CD4-positive, alpha-beta T cell treated with Interferon alpha-2 for 1 hour (primary cell): ENCODE measurements around the gene DYNC1H1.
"Not testable (repeated sequence)": the region's sequence is repeated elsewhere in the genome, so short reads cannot be mapped to it uniquely, and the experiment has no call there.

Source experiments
- DNase-seq, 2 donors: peaks; one replicate each; pipeline ENCODE4 v3.0.0-alpha.2; 2020 to 2022

DYNC1H1 gene

GRCh38 chr14:101965770-101966722, 1.7 kb downstream of the DYNC1H1 start:
- DNase-seq: no peak

- DNase-seq: no peak
Measured at GRCh38 chr14:101966742-101967141, 2.4 kb downstream of the DYNC1H1 start.

DNA sequence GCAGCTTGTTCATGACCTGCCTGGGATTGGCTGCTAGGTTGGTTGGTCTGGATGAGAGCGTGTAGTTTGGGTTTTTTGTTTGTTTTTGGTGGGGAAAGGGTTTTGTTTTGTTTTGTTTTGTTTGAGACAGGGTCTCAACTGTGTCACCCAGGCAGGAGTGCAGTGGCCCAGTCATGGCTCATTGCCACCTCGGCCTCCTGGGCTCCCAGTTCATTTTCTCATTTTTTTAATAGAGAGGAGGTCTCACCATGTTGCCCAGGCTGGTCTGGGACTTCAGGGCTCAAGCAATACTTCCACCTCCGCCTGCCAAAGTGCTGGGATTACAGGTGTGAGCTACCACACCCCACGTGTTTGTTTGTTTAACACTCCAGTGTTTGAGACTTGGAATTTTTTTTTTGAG, 3.8 kb downstream of the DYNC1H1 start:
- DNase-seq: no peak

GRCh38 chr14:101969481-101969880, 5.1 kb downstream of the DYNC1H1 start:
- no peak for DNase-seq

DNA sequence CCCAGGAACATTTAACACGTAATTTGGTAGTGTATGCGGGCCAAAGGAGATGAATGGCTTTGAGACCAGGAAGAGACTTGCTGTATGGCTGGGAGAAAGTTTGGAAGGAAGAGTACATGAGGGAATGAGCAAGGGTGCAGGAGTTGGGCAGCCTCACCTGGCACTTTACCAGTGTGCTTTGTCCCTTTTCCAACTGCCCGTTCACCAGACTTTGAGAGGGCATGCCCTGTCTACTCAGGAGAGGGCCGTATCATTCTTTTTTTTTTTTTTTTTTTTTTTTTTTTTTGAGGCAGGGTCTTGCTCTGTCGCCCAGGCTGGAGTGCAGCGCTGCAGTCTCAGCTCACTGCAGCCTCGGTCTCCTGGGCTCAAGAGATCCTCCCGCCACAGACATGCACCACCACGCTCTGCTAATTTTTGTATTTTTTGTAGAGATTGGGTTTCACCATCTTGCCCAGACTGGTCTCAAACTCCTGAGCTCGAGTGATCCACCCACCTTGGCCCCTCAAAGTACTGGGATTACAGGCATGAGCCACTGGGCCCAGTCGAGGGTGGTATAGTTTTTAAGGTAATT, 6.5 kb downstream of the DYNC1H1 start:
- DNase-seq: no peak

DNA sequence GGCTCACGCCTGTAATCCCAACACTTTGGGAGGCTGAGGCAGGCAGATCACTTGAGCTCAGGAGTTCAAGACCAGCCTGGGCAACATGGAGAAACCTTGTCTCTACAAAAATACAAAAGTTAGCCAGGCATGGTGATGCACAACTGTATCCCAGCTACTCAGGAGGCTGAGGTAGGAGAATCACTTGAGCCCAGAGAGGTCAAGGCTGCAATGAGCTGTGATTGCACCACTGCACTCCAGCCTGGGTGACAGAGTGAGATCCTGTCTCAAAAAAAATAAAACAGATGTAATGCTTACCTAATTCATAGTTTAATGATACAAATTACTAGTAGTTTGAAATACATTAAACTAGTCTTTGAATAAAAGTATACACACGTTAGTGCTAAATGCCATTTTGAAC, 7.1 kb downstream of the DYNC1H1 start:
- not testable (repeated sequence) for DNase-seq

DNA sequence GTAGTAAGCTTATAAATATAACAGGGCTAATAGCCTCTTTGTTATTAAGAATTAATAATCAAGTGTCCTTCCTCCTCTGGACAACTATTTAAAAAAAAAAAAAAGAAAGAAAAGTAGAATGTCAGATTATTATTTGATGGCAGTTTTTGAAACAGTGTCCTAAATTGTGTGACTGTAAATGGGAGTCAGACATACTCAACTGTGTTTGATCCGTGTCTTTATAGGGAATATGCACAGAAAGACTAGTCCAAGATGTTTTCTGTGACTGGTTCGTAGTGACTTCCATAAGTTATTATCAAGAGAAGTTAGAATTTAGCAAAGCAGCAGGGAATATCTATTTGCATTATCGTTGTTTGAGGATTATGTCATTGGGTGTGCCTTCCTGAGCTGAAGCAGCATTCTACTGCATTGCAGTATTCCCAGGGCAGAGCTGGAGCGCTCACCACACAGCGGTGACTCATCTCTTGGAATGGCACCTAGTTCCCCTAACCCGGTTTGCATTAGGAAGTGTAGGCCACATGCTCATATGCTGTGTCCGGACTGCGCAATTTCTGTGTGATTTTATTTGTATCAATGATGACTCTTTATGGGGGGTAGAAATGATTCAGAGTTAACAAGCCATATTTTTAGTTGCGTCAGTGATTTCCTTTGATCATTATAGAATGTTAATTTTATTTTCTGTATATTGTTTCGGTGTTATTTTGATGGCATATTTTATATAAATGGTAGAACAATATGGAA, 7.9 kb downstream of the DYNC1H1 start:
- peak in 1 of 2 donors; percentile 67 for DNase-seq

DNA sequence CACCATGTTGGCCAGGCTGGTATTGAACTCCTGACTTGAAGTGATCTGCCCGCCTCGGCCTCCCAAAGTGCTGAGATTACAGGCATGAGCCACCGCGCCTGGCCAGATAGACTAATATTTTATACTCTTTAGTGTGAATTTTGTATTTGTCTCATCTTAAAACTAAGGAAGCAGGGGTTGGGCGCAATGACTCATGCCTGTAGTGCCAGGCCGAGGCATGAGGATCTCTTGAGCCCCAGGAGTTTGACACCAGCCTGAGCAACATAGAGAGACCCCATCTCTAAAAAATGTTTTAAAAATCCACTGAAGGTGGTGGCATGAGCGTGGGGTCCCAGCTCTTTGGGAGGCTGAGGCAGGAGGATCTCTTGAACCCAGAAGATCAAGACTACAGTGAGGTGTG, 9.0 kb downstream of the DYNC1H1 start:
- DNase-seq: no peak

DNA sequence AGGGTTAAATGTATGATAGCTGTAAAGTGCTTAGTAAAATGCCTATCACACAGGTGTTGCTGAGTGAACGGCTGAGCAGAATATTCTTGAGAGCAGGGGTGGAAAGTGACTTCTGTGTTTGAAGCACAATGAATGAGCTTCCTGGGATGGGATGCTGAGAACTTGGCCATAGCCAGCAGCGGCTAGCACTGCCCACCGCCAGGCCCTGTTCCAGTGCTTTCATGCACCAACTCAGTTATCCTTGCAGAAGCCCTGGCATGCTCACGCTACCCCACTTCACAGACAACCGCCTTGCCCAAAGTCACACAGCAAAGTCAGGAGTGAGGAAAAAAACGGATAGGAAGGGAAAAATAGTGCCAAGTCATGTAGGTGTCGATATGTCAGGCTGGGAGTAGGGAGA, 10.9 kb downstream of the DYNC1H1 start:
- no peak for DNase-seq

DNA sequence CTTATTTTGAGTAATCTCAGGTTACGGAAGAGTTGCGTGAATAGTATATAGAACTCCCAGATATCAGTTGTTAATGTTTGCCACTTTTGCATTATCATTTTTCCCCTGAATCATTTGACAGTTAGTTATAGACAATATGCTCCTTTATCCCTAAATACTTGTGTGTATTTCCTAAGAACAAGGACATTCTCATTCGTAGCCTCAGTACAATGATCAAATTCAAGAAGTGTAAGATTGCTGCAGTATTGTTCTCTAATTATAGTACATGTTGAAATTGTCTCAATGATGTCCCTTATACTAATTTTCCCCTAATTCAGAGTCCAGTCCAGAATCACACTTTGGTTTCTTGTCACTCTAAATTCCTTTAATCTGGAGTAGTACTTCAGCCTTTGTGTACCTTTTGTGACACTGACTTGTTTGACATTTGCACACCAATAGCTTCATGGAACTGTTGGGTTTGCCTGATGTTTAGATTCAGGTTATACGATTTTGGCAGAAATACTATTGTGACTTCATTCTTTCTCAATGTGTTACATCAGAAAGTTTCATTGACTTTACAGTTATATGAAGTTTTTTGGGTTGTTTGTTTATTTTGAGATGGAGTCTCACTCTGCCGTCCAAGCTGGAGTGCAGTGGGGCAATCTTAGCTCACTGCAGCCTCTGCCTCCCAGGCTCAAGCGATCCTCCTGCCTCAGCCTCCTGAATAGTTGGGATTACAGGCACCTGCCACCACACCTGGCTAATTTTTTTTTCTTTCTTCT, 13.1 kb downstream of the DYNC1H1 start:
- no peak for DNase-seq

DNA sequence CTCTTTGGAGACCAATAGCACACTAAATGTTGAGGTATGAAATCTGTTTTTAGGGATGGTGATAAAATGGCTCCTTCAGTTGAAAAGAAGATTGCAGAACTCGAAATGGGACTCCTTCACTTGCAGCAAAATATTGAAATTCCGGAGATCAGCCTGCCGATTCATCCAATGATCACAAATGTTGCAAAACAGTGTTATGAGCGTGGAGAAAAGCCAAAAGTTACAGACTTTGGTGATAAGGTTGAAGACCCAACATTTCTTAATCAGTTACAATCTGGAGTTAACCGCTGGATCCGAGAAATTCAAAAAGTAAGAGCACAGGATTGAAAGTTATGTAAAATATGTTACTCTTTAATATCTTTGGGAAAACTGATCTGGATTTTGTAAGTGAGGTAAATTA, 15.3 kb downstream of the DYNC1H1 start:
- no peak for DNase-seq

DNA sequence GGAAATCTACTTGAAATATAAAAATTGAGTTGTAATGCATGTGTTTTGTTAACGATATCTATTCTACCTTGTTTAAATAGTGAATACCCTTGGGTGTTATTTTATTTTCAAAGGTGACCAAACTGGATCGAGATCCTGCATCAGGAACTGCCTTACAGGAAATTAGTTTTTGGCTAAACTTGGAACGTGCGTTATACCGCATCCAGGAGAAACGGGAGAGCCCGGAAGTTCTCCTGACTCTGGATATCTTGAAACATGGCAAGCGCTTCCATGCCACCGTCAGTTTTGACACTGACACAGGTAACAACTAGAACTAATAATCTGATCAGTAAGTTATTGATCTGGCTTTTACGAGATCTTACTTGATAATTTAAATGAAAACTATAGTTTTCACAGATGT, 15.9 kb downstream of the DYNC1H1 start:
- DNase-seq: no peak

DNA sequence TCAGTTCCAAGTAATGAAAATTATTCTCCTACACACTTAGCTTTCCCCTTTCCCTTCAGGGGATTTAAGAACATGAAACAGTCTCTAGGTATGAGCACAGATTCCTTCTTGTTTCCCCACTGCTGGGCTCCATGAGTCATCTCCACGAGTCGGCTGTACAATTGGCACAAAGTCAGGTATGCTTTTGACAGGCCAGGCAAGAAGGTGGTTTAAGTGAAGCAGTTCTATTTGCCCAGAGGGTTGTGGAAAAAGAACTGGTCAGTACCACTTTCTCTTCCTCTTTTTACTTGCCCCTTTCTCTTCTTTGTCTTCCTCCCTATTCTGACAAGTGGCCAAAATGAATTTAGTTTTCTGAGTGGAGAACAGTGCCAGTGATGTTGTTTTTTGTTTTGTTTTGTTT, 16.3 kb downstream of the DYNC1H1 start:
- DNase-seq: no peak

DNA sequence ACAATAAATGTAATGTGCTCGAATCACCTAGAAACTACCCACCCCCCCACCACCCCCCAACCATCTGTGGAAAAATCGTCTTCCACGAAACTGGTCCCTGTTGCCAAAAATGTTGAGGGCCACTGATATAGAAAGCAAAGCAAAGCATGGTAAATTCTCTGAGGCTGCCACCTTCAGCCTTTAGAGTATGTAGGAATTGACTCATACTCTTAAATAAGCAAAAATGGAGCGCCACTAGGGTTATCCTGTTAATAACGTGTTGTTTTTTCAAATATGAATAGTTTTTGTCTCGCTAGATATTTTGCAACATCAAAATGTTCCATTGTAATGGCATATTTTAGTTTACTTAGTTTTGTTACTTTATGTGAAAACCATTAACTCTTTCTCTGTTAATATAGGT, 18.2 kb downstream of the DYNC1H1 start:
- no peak for DNase-seq

DNA sequence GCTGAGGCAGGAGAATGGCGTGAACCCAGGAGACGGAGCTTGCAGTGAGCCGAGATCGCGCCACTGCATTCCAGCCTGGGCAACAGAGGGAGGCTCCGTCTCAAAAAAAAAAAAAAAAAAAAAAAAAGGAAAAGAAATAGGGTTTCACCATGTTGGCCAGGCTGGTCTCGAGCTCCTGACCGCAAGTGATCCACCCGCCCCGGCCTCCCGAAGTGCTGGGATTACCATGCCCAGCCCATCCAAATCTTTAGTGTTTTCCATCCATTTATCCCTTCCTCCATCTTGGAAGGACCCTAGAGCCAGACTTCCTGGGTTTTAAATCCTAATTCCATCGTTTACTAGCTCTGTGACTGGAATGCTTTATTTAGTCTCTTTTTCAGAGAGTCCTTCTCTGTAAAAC, 20.5 kb downstream of the DYNC1H1 start:
- DNase-seq: not testable (repeated sequence)

GRCh38 chr14:101985957-101986356, 21.6 kb downstream of the DYNC1H1 start:
- no peak for DNase-seq

GRCh38 chr14:101986953-101987352, 22.6 kb downstream of the DYNC1H1 start:
- no peak for DNase-seq

DNA sequence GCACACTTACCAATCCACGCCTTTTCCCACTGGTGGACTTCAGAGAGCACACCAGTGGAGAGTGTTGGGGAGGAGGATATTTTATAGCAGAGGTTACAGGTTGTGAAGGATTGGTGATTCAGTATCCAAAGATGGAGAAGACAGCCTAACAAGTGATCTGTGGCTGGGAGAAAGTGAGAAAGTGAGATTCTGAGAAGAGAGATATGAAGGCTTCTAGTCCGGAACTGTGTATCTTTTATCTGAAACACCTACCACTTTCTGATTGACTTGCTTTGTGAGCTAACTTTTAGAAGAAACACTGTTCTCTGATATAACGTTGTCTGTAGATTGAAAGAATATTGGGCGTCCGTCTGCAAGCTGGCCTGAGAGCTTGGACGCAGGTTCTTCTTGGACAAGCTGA, 24.0 kb downstream of the DYNC1H1 start:
- no peak for DNase-seq

DNA sequence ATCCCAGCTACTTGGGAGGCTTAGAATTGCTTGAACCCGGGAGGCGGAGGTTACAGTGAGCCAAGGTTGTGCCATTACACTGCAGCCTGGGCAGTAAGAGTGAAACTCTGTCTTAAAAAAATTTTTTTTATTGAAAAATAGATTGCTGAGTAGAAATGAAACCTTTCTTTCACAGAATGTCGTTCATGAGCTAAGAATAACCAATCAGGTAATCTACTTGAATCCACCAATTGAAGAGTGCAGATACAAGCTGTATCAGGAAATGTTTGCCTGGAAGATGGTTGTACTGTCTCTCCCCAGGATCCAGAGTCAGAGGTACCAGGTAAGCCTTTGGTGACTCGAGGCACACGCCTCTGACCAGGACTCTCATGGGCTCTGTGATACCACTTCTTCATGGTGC, 27.0 kb downstream of the DYNC1H1 start:
- no peak for DNase-seq

GRCh38 chr14:101992708-101993107, 28.3 kb downstream of the DYNC1H1 start:
- peak in 1 of 2 donors; percentile 38 for DNase-seq

GRCh38 chr14:101997429-101998336, 33.3 kb downstream of the DYNC1H1 start:
- no peak for DNase-seq

DNA sequence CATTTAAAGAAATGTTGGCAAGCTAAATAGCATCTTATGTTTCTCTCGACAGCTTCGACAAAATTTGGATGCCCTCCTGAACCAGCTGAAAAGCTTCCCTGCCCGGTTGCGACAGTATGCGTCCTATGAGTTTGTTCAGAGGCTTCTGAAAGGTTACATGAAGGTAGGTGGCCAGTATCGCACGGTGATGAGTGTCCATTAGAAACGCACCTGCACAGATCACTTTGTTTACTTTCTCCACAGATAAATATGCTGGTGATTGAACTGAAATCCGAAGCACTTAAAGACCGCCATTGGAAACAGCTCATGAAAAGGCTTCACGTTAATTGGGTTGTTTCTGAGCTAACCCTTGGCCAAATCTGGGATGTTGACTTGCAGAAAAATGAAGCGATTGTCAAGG, 36.5 kb downstream of the DYNC1H1 start:
- DNase-seq: no peak
